ENCODE results near the gene LRIG1.
A peak's percentile ranks its signal among the peaks of the same experiment; 100 is the strongest.

LRIG1 gene

DNA sequence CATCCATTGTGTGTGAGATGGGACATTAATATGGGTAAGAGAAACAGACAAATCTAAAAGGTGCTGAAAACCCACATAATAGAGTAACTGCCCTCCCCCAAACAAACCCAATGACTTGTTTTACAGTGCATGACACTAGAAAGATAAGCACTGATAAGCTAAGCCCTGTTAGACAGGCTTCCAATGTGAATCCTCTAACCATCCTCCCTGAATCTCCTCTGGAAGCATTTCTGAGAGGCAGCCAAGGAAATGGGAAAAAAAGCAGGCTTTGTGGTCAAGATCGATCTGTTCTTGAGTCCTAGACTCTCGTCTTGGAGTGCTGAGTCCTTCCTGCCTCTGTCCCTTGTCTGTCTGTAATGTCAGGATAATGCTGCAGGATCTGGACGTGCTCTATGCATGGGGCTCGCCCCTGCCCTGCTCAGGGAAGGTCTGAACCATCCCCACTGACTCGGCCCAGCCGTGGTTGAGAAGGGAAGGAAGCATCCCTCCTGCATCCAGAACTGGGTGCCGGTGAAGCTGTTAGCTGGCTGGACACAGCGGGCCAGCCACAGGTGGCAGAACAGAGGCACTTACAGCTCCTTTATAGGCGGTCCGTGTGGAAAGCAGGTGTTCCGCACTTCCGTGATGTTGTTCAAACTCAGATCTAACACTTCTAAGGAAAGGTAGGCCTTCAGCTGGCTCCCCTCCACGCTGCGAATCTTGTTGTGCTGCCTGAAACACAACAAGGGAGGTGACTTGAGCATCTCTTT, 84.1 kb downstream of the LRIG1 start:
- no peak for DNase-seq

DNA sequence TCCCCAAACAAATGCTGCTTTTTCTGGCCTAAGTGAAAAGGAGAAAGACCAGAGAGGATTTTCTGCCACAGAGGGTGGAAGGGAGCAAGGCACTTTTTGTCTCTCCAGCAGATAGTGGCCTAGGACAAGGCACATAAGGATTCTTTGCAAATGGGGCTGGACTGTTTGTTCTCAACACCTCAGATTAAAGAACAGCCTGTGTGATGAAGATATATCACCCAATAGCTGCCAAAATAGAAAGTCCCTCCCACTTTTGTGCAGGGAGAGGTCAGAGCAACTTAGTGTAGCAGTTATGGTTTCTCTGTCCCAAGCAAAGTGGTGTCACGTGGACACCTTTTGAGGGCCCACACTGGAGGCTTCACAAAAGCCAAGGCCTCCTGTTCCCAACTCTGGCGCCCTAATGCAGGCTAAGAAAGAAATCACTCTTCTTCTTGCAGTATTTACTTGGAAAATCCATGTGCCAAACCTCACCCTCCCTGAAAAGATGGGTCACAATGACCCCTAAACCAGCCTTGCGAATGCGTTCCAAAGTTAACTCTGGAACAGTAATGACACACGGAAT, 84.9 kb downstream of the LRIG1 start:
- DNase-seq, result no peak

GRCh38 chr3:66414846-66415245, 86.0 kb downstream of the LRIG1 start:
- DNase-seq, result no peak

GRCh38 chr3:66413151-66413751, 87.6 kb downstream of the LRIG1 start:
- DNase-seq, result no peak

DNA sequence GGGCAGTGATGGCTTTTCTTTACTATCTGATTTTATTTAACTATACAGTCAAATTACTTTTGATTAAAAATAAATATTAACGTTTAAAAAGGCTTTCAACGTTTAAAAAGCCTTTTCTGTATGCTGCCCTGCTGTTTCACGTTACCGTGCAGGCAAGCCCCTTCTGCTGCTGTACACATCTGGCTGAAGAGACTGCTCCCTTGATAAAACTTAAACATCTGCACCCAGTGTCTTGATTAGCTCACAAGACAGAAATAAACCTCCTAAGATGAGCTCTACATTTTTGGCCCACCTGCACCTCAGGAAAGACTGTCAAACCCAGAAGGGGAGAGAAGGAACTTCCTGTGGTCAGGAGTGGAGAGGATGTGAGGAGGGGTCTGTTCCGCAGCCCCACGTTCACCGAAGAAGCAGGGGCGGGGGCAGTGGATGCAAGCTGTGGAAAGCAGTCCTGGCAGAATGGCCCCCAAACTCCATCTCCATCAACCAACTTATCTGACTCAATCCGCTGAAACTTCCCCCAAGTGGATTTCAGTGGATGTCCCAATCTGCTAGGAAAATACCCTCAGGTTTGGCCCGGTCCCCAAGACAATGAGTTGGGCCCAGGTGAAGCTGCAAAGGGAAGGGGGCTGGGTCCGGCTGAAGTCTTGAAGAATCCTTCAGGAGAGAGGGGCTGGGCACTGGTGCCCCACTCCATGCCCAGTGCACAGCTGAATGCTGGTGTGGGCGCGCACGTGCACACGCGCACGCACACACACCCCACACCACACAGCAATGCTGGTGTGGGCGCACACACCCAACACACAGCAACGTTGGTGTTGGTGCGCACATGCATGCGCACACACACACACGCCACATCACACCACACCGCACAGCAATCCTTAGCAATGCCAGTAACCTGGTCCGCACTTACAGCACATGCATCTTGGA, 88.6 kb downstream of the LRIG1 start:
- DNase-seq, result no peak

- no peak for DNase-seq
These were observed 89.3 kb downstream of the LRIG1 start for GRCh38 chr3:66411474-66411873.

DNA sequence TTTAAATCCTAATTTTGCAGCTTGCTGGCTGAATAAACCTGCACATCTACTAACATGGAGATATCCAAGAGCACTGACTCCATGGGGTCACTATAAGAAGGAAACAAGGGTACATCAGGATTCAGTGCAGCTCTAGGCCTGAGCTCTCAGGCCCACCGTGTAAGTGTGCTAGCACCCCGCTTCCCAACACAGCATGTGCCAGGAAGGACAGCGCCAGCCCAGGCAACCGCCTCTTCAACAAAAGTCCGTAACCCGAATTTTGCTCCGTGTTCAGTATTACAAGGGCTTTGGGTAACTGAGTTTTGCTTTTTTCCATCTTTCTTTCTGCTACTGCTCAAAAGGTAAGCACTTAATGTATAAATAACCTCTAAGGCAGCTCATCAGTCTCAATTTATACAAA, 89.8 kb downstream of the LRIG1 start:
- no peak for DNase-seq

DNA sequence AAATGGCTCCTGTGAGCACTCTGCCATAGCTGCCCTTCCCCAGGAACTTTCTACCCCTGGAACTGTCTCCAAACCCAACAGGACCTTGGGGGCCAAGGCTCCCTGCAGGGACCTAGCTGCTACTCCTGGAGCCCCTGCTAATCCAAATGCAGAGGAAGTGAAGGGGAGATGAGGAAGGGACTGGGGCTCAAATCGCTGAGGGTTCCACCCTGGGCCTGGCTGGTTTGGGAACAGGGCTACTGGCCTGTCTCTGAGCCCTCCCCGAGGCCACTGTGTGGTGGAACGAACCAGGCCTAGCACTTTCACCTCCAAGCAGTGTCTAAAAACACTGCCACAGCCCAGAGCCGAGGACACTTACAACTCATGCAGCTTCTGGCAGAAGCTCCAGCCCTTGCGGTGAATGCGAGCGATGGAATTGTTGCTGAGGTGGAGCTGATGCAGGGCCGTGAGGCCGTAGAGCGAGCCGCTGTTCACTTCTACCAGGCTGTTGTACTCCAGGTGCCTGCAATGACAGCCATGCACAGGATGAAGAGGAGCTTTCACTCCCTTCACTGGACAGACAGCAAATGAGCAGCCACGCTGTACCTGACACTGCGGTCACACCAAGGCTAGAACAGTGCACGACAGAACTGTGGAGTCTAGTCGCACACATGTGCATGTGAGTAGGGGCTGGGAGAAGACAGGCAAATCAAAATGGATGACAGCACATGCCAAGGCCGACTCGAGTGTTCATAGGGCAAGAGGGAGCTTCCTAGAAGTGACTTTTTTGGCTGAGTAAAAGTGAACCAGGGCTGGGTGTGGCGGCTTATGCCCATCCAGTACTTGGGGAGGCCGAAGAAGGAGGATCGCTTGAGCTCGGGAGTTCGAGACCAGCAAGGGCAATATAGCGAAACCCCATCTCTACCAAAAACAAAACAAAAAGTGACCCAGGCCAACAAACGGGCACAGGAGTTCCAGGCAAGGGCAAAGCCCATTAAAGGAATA, 90.8 kb downstream of the LRIG1 start:
- DNase-seq, result no peak

DNA sequence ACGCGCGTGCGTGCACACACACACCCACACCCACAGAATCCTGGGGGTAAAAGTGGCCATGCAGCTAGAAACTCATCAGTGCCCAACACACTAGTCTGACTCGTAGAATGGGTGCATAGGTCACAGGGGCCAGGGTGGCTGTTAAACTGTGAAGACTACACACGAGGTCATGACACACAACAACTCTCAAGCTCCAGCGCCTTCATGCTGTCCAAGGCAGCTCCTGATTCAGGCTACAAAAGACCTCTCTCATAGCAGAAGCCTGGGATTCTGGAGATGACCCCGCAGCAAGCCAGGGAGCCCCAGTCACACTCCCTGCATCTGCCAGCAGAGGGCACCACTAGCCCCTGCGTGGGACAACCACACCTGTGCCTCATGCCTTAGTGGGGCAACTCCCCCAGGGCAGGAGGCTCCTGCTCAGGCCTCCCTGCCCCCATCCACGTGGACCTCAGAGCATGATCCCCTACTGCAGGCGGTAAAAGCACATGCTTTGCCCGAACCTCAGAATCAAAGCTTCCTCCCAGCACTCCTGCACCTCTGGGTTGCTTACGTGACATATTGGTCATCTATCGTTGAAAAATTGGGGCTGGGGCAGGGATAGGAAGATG, 93.1 kb downstream of the LRIG1 start:
- DNase-seq, result peak; percentile 39

DNA sequence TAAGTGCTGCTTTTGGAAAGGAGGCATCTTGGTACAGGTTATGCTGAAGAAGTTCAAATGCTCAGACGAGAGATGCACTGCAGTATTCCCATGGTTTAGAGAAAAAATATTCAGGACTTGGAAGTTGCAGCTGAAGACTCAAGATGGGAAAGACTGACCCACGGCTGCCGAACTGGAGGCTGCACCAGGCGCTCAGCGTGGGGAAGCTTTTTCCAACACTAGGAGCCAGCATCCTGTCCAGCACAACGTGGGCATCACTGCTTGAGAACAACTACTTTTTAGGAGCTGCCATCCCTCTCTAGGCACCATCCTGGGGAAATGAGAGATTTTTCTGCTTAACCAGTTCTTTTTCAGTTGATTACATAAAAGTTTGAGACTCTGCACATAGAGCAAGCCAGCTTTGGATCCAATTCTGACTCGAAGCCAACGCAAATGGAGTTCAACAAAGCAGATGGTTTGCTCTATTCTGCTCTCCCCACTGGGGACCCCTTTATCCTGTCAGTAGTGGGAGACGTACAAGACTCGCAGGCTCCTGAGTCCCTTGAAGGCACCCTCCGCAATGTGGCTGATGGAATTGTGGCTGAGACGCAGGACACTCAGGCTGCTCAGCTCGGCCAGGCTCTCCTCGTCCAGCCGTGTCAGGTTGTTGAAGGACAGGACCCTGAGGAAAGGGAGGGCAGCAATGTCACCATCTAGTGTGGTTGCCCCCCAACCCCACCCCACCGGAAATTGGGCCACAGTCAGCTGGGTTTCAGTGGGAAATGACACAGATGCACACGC, 93.8 kb downstream of the LRIG1 start:
- DNase-seq, result no peak

GRCh38 chr3:66406163-66406562, 94.7 kb downstream of the LRIG1 start:
- DNase-seq, result no peak

- no peak for DNase-seq
These were observed 95.1 kb downstream of the LRIG1 start for GRCh38 chr3:66405701-66406091.

DNA sequence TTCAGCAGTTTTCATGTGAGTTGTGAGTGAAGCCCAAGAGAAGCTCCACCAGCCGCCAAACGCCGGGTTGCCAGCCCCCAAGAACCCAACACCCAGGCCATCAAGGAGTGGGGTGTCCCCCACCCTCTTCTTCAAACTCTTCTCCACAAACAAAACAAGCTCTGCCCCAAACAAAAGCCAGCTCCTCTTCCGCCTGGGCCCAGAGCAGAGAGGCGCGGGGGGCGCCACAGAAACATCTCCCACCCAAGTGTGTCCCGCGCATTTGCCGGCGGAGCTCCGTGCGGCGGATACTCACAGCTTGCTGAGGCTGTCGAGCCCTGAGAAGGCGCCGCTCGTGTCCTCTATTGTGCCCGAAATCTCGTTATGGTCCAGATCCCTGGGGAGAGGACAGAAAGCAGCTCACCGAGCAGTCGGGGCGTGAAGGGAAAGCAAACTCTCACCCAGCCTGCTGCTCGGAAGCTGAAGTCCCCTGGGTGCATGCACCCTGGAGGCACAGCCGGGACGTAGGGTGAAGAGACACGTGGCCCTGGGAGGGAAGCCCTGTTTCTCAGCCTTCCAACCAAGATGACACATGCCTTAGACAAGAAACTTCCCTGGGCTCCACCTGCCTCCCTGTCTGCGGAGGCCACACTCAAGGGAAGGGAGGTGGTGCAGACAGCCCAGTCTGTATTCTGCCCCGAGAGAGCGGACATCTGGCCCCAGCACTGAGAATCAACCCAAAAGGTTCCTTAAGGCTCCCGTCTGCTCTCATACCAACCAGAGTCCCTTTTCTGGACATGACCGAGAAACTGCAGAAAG, 95.7 kb downstream of the LRIG1 start:
- no peak for DNase-seq

GRCh38 chr3:66404197-66404596, 96.6 kb downstream of the LRIG1 start:
- no peak for DNase-seq

GRCh38 chr3:66403323-66403990, 97.4 kb downstream of the LRIG1 start:
- no peak for DNase-seq

GRCh38 chr3:66402596-66403290, 98.1 kb downstream of the LRIG1 start:
- DNase-seq, result no peak

GRCh38 chr3:66401675-66402491, 98.9 kb downstream of the LRIG1 start:
- DNase-seq, result no peak

- DNase-seq, result no peak
These were observed 99.7 kb downstream of the LRIG1 start for GRCh38 chr3:66401157-66401550.

Measured in effector CD8-positive, alpha-beta T cell (primary cell).